ENCODE results near the gene CA10. TPM values are rescaled to one million over a fixed set of nuclear protein-coding genes. Genes with fewer than 3 reads are reported as not detected.

Gene CA10
- total and polyA plus RNA-seq, 2 donors (not counting 3 experiments of a cell fraction or from before 2014, with no cell fraction given): not detected

DNA sequence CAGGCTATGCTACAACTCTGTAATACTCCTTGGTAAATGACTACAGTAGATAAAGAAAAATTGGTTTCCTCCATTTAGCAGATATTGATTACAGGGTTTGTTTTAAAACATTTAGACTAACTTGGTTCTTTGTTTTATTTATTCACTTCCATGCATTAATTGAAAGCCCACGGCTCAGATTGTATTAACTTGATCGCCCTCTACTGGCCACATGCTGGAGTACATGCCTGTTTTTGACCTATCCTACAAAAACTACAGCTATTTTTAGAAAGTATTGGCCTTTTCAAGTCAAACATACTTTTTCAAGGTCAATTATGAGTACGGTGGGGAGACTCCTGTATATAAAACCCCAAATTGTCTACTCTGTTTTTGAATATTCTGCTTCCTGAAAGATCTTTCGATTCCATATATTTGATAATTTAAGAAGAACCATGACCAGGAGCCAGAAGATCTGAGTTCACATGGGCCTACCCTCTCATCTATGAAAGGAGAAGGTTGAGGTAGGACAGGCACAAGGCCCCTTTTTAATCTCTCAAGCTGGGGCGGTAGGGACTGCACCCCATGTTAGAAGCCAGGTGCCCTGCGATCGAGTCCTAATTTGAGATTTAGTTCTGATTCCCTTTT lies 51.8 kb downstream of the CA10 start:
- H3K9ac ChIP-seq (replicated peaks; ENCODE audit: extremely low read depth, insufficient read depth, low read length): no peak overlapping the region
- no peaks in the 10 kb centered on the region for H3K79me2 ChIP-seq (ENCODE audit: control insufficient read depth, insufficient read depth, low read length)
- no peaks in the 10 kb centered on the region for H3K27me3 ChIP-seq (ENCODE audit: control insufficient read depth in 2 of 2, insufficient read depth in 2 of 2, low read length in 2 of 2)
- H3K4me2 ChIP-seq (ENCODE audit: insufficient read depth, low read length): no peak overlapping the region
- no peaks in the 10 kb centered on the region for H3K36me3 ChIP-seq (ENCODE audit: control insufficient read depth in 2 of 2, extremely low read depth in 1 of 2, insufficient read depth in 2 of 2, low read length in 2 of 2)
- no peaks in the 10 kb centered on the region for H3K4me1 ChIP-seq (ENCODE audit: control insufficient read depth, extremely low read depth, insufficient read depth, low read length)
- H3K4me3 ChIP-seq (replicated peaks in 1 of 3; ENCODE audit: insufficient read depth in 1 of 3, low read depth in 1 of 3, low read length in 3 of 3): no peak overlapping the region
- no peaks in the 10 kb centered on the region for H3K9me1 ChIP-seq (replicated peaks; ENCODE audit: control insufficient read depth, extremely low read depth, insufficient read depth, low read length)
- H2AFZ ChIP-seq (ENCODE audit: low read depth, low read length): no peak overlapping the region
- H4K20me1 ChIP-seq (replicated peaks; ENCODE audit: control insufficient read depth, extremely low read depth, insufficient read depth, low read length): no peaks in the 10 kb centered on the region
- H3K9me3 ChIP-seq (replicated peaks; ENCODE audit: control insufficient read depth, insufficient read depth, low read length): no peaks in the 10 kb centered on the region
- POLR2A ChIA-PET: no interaction called here
- dilution Hi-C loops (cut with MboI; ENCODE audit: extremely low pct_ligation_motif_present, low sequenced_read_pairs): no loop called here
- no TSS peak for BruUV-seq (replicated peaks)
- DNase-seq (ENCODE audit: low read depth, low spot score) (peak; percentile 15), FAIRE-seq (peak; percentile 69)
- H3K27ac ChIP-seq (ENCODE audit: insufficient read depth, low read depth, low read length): no peak overlapping the region
- TF ChIP-seq GATA2 (IDR thresholded peaks at IDR 0.05; ENCODE audit: insufficient read depth, insufficient read length, low read depth, low read length) (no peak), MYC (IDR thresholded peaks at IDR 0.05; ENCODE audit: low read depth, low read length) (no peak), FOS (IDR thresholded peaks at IDR 0.05; ENCODE audit: borderline replicate concordance, insufficient read depth, low read length) (no peak)
- TF ChIP-seq, protein P1, sequence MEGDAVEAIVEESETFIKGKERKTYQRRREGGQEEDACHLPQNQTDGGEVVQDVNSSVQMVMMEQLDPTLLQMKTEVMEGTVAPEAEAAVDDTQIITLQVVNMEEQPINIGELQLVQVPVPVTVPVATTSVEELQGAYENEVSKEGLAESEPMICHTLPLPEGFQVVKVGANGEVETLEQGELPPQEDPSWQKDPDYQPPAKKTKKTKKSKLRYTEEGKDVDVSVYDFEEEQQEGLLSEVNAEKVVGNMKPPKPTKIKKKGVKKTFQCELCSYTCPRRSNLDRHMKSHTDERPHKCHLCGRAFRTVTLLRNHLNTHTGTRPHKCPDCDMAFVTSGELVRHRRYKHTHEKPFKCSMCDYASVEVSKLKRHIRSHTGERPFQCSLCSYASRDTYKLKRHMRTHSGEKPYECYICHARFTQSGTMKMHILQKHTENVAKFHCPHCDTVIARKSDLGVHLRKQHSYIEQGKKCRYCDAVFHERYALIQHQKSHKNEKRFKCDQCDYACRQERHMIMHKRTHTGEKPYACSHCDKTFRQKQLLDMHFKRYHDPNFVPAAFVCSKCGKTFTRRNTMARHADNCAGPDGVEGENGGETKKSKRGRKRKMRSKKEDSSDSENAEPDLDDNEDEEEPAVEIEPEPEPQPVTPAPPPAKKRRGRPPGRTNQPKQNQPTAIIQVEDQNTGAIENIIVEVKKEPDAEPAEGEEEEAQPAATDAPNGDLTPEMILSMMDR (IDR thresholded peaks at IDR 0.05; ENCODE audit: extremely low read depth in 1 of 2, insufficient read depth in 1 of 2, low read depth in 1 of 2, low read length in 2 of 2): peak; percentile 54 to 62
- CTCF ChIA-PET: interaction anchor here (0.7 to 2.2 kb wide), 5 partner anchors 13 to 808 kb away, joined by 3 to 12 read pairs (median 4); no protein-coding TSS in a partner anchor
- intact Hi-C loops (cut with micrococcal nuclease): loop anchor here (1.0 to 2.0 kb wide), 3 partner anchors 342 to 808 kb away; no protein-coding TSS in a partner anchor

DNA sequence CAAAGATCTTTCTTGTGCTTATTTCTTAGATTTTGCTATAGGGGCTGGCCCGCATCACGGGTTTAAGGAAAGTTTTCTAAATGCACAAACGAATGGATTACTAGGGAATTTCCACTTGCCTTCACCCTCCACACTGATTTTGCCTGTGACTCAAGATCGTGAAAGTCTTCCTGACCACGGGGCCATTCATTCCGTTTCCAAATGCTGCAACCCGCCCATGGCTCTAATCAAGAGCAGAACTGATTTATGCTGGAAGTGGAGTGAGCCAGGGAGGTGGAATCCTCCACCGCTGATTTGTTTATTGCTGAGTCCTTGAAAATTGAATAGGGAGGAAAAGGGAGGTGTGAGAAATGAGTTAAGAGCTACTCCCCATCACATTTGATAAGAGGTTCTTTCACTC lies 52.4 kb downstream of the CA10 start:
- H3K9me1 ChIP-seq (replicated peaks; ENCODE audit: control insufficient read depth, extremely low read depth, insufficient read depth, low read length): no peaks in the 10 kb centered on the region
- dilution Hi-C loops (cut with MboI; ENCODE audit: extremely low pct_ligation_motif_present, low sequenced_read_pairs) (no loop called here), intact Hi-C loops (cut with micrococcal nuclease) (loop anchor here (1.0 to 2.0 kb wide), 3 partner anchors 342 to 807 kb away; no protein-coding TSS in a partner anchor)
- no peaks in the 10 kb centered on the region for H3K27me3 ChIP-seq (ENCODE audit: control insufficient read depth in 2 of 2, insufficient read depth in 2 of 2, low read length in 2 of 2)
- no peaks in the 10 kb centered on the region for H3K79me2 ChIP-seq (ENCODE audit: control insufficient read depth, insufficient read depth, low read length)
- H3K4me2 ChIP-seq (ENCODE audit: insufficient read depth, low read length): no peak overlapping the region
- no TSS peak for BruUV-seq (replicated peaks)
- no peak for DNase-seq (ENCODE audit: low read depth, low spot score)
- FAIRE-seq: no peak
- no peaks in the 10 kb centered on the region for H3K9me3 ChIP-seq (replicated peaks; ENCODE audit: control insufficient read depth, insufficient read depth, low read length)
- ChIA-PET POLR2A (no interaction called here), CTCF (interaction anchor here (0.6 to 2.2 kb wide), 5 partner anchors 11 to 807 kb away, joined by 3 to 12 read pairs (median 4); no protein-coding TSS in a partner anchor)
- H3K27ac ChIP-seq (ENCODE audit: insufficient read depth, low read depth, low read length): no peak overlapping the region
- no peak overlapping the region for H3K9ac ChIP-seq (replicated peaks; ENCODE audit: extremely low read depth, insufficient read depth, low read length)
- H3K4me1 ChIP-seq (ENCODE audit: control insufficient read depth, extremely low read depth, insufficient read depth, low read length): no peaks in the 10 kb centered on the region
- no peak overlapping the region for H3K4me3 ChIP-seq (replicated peaks in 1 of 3; ENCODE audit: insufficient read depth in 1 of 3, low read depth in 1 of 3, low read length in 3 of 3)
- no peak overlapping the region for H2AFZ ChIP-seq (ENCODE audit: low read depth, low read length)
- no peaks in the 10 kb centered on the region for H4K20me1 ChIP-seq (replicated peaks; ENCODE audit: control insufficient read depth, extremely low read depth, insufficient read depth, low read length)
- H3K36me3 ChIP-seq (ENCODE audit: control insufficient read depth in 2 of 2, extremely low read depth in 1 of 2, insufficient read depth in 2 of 2, low read length in 2 of 2): no peaks in the 10 kb centered on the region
- TF ChIP-seq POLR2A (IDR thresholded peaks at IDR 0.05; ENCODE audit: low read depth, low read length) (no peak), MYC (IDR thresholded peaks at IDR 0.05; ENCODE audit: low read depth, low read length) (no peak), GATA2 (IDR thresholded peaks at IDR 0.05; ENCODE audit: insufficient read depth, insufficient read length, low read depth, low read length) (no peak), JUN (IDR thresholded peaks at IDR 0.05; ENCODE audit: borderline replicate concordance, insufficient read depth, insufficient read length, low read depth) (no peak), POLR2AphosphoS5 (IDR thresholded peaks at IDR 0.05; ENCODE audit: insufficient read depth, low read depth, low read length) (no peak), FOS (IDR thresholded peaks at IDR 0.05; ENCODE audit: borderline replicate concordance, insufficient read depth, low read length) (no peak), EZH2 (IDR thresholded peaks at IDR 0.05; ENCODE audit: borderline replicate concordance, low read depth, low read length, severe bottlenecking) (no peak)
- TF ChIP-seq, protein P1 (IDR thresholded peaks at IDR 0.05; ENCODE audit: extremely low read depth in 1 of 2, insufficient read depth in 1 of 2, low read depth in 1 of 2, low read length in 2 of 2): no peak
- TF ChIP-seq, protein P2, sequence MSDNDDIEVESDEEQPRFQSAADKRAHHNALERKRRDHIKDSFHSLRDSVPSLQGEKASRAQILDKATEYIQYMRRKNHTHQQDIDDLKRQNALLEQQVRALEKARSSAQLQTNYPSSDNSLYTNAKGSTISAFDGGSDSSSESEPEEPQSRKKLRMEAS (IDR thresholded peaks at IDR 0.05; ENCODE audit: insufficient read depth, insufficient read length): no peak
